NCI-H2171 treated with DMSO at 0.1 percent for 48 hours (cell line): ENCODE measurements around the gene LRCH2.
"Not testable (repeated sequence)": the region's sequence is repeated elsewhere in the genome, so short reads cannot be mapped to it uniquely, and the experiment has no call there.

Experiments used
- DNase-seq: peaks from one replicate; lab custom pipeline; 2025; lab: John Stamatoyannopoulos, UW

Gene LRCH2

GRCh38 chrX:115233497-115234455, at the start of gene LRCH2:
TSS of gene LRCH2 (minus strand) at chrX:115234096. CDS start at chrX:115234041, 55 bp downstream.
- no peak for DNase-seq

DNA sequence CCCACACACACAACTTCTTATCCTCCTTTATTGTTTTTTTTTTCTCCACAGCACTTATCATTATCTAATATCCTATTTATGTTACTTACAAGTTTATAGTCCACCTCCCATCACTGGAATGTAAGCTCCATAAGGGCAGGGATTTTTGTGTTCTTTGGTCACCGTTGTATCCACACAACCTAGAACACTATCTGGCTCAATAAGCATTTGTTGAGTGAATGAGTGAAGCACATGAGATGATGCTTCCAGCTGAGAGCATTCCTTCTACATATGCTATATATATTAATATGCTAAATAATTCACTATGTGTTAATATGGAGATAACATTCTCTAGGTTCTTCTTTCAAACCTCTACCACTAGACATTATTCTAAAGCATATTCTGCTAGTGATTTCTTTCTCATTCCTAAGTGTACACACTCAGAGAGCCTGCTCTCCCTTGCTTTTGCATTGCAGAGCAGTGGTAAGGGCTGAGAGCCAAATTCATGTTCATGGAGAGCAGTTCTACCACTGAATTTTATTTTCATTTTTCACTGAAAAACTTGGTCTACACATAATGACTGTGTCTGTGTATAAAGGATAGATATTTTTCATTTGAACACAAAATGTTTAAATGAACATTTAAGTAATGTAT, 35.3 kb upstream of the LRCH2 start:
- no peak for DNase-seq

DNA sequence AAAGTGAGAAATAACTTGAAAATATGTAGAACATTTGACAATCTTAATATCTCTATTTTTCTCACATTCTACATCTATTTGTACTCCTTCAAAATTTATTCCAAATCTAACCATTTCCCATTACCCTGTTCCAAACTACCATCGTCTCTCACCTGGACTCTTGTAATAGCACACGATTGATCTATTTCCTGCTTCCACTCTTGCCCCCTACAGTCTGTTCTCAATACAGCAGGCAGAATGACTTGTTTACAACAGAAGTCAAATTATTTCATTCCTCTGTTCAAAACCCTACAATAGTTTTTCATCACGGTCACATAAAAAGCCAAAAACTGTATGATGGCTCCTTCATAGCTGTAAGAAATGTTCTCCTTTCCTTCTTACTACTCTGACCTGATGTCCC, 34.5 kb upstream of the LRCH2 start:
- no peak for DNase-seq

DNA sequence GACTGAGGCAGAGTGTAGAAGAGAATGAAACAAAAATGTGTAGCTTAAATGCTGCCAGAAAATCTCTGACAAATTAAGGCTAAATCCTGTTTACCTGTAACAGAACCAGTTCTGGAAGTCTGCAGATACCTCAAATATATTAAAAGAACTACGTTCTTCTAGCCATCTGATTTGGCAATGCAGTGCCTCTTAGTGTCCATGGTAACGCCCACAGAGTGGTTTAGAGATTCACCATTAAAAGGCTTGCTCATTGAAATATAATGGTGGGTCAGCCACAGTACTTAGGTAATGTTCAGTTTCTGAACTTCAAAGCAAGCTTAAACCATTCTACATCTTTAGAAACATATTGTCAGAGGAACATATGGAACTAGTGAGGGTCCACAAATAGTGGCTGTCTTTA, 32.4 kb upstream of the LRCH2 start:
- DNase-seq, result no peak

DNA sequence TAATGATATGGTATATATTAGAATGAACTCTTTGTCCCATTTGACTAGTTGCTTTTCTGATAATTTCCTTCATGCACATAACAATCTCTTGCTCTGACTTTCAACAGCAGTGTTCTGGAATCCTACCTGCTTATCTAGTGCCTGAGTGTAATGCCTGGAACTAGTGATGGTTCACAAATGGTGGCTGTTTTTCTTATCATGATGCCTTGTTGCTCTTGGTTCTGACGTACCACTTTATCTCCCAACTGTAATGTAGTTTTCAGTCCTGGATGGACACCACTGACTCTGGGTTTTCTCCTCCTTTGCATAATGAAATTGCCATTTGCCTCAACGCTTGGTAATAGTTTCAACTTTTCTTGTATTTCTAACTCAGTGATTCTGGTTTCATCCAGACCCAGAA, 30.1 kb upstream of the LRCH2 start:
- DNase-seq, result no peak

DNA sequence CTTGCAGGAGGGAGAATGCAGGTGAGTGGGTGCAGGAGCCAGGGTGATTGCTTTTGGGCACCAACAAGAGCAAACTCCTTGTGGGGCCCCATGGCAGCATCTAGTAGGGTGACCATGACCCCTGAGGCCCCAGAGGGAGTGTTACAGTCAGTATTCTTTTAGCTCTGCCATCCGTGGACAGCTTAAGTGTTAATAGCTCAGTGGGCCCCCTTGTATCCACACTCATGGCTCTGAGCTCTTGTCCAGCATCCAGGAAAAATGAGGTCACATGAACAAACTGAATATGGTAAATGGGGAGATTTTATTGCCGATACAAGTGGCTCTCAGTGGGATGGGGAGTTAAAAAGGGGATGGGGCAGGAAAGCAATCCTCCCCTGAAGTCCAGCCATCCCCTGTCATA, 27.3 kb upstream of the LRCH2 start:
- no peak for DNase-seq

DNA sequence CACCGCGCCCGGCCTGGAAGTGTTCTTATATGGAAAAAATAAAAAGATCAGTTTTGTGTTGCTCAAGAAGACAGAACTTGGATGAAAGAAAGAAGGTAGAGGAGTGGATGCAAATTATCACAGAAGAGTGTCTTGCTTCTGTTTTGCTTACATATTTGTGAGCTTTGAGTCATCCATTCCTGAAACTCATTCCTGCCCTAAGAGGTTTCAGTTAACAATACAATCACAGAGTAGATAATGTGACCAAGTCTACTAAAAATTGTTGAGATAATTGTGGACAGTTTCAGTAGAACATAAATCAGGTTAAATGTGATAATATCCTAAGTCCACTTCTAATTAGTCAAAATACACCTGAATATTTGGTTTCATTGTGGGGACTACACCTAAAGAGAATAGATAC, 26.4 kb upstream of the LRCH2 start:
- no peak for DNase-seq

GRCh38 chrX:115259238-115259875, 25.5 kb upstream of the LRCH2 start:
- DNase-seq, result no peak

- DNase-seq, result no peak
Measured at GRCh38 chrX:115257711-115258110, 23.8 kb upstream of the LRCH2 start.

DNA sequence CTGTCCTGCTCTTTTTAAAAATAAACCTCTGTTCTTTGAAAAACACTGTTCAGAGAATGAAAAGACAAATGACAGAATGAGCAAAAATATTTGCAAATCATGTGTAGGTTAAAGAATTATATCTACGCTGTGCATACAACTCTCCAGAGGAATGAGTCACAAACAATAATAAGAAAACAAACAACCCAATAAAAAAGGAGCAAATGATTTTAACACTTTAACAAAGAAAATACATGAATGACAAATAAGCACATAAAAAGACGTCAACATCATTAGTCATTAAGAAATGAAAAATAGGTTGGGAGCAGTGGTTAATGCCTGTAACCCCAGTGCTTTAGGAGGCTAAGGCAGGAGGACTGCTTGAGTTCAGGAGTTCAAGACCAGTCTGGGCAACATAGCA, 21.1 kb upstream of the LRCH2 start:
- no peak for DNase-seq

- no peak for DNase-seq
Measured at GRCh38 chrX:115251458-115252233, 17.8 kb upstream of the LRCH2 start.

- DNase-seq, result no peak
Measured at GRCh38 chrX:115237056-115237455, 3.2 kb upstream of the LRCH2 start.

DNA sequence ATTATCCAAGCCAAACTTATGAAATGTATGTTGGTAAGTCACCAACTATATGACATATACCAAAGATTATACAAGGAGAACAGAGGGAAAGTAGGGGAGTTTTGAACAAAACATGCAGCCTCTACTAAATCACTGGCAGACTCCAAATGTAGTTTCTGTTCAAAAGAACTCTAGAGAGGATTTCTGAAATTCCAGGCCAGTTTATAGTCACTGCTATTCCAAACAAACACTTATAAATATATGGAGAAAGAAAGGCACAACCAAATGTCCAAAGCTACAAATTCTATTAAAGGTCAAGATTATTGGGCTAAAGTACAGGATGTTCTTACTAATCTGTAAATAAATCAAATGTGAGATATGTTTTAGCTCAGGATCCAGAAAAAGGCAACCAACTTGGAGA, 2.7 kb upstream of the LRCH2 start:
- DNase-seq, result no peak

GRCh38 chrX:115234461-115234860, 565 bp upstream of the LRCH2 start:
- no peak for DNase-seq

DNA sequence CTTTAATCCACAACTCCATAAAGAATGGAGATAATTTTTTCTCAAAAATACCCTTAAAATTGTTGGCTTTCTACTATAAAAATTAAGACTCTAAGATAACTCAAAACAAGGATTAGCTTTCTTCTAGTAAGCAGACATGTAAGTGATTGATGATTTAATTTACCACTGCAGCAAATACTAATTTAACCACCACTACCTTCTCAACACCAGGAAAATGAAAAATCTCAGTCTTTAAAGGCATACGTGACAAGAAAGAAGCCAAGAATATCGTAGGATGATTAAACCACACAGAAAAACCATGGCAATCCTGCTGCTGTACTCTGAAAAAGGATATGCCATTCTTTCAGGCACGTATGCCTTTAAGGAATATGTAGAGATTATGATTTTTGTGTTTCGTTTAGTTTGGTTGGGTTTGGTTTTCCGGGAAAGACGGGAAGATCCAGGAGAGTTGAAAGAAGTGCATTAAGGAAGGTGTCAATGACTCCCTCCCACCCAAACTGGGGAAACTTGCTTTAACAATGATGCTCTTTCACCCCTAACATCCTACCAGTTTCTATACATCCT, 881 bp downstream of the LRCH2 start:
- DNase-seq, result no peak

DNA sequence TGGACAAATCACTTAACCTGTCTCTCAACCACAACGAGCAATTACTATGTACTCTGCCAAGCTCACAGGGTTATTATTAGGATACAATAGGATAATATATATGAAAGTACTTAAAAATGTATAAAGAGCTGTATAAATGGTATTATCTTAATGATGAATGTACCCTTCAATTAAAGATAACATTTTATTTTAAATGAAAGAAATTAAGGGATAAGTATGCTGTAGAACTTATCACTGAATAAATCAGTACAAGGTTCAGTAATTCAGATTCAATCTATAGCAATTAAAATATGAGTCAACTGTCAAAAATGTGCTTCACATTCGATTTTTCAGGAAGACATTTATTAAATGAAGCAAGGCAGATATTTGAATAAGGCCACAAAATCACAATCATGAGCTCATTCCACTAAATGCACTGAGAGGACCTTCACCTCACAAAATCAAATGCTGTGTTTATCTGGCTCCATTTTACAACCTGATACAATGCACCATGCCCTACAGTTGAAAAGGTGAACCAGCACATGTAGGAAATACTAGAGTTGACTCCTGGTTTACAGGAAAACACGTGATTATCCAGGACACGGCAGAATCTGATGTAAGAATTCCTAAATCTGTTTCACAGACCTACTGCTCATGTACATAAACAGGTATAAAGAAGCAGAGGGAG, 4.4 kb downstream of the LRCH2 start:
- no peak for DNase-seq

DNA sequence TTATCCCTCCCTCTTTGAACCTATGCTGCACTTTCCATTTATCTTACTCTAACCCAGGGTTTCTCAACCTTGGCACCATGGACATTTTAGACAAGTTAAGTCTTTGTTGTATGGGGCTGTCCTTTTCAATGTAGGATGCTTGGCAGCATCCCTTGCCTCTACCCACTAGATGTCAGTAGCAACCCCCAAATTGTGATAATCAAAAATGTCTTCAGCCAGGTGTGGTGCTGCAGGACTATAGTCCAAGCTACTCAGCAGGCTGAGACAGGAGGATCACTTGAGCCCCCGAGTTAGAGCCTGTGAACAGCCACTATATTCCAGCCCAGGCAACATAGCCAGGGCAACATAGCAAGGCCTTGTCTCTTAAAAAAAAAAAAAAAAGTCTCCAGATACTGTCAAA, 7.0 kb downstream of the LRCH2 start:
- no peak for DNase-seq

DNA sequence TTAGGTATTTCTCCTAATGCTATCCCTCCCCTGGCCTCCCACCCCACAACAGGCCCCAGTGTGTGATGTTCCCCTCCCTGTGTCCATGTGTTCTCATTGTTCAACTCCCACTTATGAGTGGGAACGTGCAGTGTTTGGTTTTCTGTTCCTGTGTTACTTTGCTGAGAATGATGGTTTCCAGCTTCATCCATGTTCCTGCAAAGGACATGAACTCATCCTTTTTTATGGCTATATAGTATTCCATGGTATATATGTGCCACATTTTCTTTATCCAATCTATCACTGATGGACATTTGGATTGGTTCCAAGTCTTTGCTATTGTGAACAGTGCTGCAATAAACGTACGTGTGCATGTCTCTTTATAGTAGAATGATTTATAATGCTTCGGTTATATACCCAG, 16.6 kb downstream of the LRCH2 start:
- not testable (repeated sequence) for DNase-seq

DNA sequence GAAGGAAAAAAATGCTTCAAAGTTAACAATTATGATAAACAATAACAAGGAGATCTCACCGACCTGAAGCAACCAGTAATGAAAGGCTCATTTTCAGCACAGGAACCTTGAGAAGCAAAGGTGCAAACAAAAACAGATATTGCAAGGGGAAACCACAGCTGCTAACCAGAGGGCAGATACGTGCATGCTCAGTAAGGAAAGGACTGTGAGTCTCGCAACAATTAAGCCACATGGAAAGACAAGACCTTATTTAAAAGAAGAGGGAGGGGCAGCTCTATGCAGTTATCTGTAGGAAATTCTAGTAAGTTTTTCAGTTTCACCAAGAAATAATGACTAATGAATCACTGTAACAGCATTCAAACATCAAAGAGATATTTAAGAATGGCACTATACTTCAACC, 19.3 kb downstream of the LRCH2 start:
- no peak for DNase-seq

DNA sequence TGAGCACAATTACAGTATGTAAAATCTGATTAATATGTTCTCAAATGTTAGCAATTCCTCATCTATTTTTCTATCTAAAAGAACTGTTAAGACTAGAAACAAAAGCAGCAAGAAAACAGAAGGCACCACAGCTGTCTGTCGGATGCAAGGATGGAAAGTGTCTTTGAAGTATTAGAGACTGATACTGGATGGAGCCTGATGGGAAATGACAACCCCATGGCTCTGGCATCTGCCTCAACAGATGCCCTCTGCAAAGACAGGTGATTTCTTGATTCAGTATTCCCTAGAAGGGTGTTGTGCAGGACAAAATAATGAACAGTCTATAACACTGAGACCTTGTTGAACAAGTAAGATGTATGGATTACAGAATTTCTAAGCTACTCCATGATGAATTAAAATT, 19.7 kb downstream of the LRCH2 start:
- DNase-seq, result no peak

DNA sequence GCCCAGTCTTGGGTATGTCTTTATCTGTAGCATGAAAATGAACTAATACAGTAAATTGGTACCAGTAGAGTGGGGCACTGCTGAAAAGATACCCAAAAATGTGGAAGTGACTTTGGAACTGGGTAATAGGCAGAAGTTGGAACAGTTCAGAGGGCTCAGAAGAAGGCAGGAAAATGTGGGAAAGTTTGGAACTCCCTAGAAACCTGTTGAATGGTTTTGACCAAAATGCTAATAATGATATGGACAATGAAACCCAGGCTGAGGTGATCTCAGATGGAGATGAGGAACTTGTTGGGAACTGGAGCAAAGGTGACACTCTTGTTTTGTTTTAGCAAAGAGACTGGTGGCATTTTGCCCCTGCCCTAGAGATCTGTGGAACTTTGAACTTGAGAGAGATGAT, 24.3 kb downstream of the LRCH2 start:
- DNase-seq, result not testable (repeated sequence)
